K562 (cell line): Measurements from ENCODE around the gene NOTCH1. TPM values are rescaled to one million over a fixed set of nuclear protein-coding genes. Genes with fewer than 3 reads are reported as not detected.

Experiments
- ATAC-seq: fragments of 200-7000 bp; cut with Tn5 transposase; 3 replicates; pipeline ENCODE4 v1.9.1; 2020; ENCODE audit warnings: moderate library complexity
- BruUV-seq: library from RNA; stranded (reverse); fragments of 400-500 nt; replicated peaks from 2 replicates; lab custom pipeline; 2021; lab: Mats Ljungman, UMichigan
- CTCF ChIA-PET: fragments of 300-600 bp; formaldehyde crosslinking; extraction: SDS; loops from one replicate; lab custom pipeline; 2021; ENCODE audit warnings: low intra/inter-chr PET ratio; lab: Yijun Ruan, JAX
- POLR2A ChIA-PET: fragments of 300-600, 350-650 bp; sonication (Branson Sonifier 250); formaldehyde crosslinking; extraction: SDS; loops from one replicate; lab custom pipeline; 2021; ENCODE audit warnings: antibody characterized with exemption, inconsistent platforms; lab: Yijun Ruan, JAX
- DNase-seq, 4 experiments: peaks; one replicate each; pipeline versions ENCODE4 v3.0.0 to v3.0.0-alpha.2; 2011 to 2018; ENCODE audit warnings: low spot score in 3 of 4, mixed read lengths in 3 of 4; ENCODE audit errors: extremely low read depth in 1 of 4
- FAIRE-seq: peaks from 2 replicates; lab custom pipeline; 2011; peaks lifted over from hg19 to GRCh38; lab: Jason Lieb, UNC
- H2AFZ ChIP-seq: 2 replicates; pipeline ENCODE4 v1.6.0; 2011; ENCODE audit warnings: low read depth, low read length, control low read depth, inconsistent platforms
- H3K27ac ChIP-seq: fragments of 200-600 bp; 3 replicates; pipeline ENCODE4 v1.8.0; 2011; ENCODE audit warnings: low read depth, mild to moderate bottlenecking, control low read depth, inconsistent platforms, low read length, moderate library complexity, mixed read lengths; ENCODE audit errors: extremely low read depth
- H3K27me3 ChIP-seq, 2 experiments: fragments of 300-600 bp in 1 of 2; 2 replicates in 1 of 2; 3 replicates in 1 of 2; pipeline versions ENCODE4 v1.6.0 to v1.8.0; 2011; ENCODE audit warnings: inconsistent platforms in 2 of 2, low read length in 2 of 2, mild to moderate bottlenecking in 1 of 2, mixed read lengths in 1 of 2, moderate library complexity in 1 of 2; ENCODE audit not compliant: control insufficient read depth in 2 of 2, insufficient read depth in 2 of 2
- H3K36me3 ChIP-seq: fragments of 300-600 bp; 3 replicates; pipeline ENCODE4 v1.8.0; 2011; ENCODE audit warnings: mild to moderate bottlenecking, low read length, inconsistent platforms; ENCODE audit not compliant: control insufficient read depth, insufficient read depth
- H3K4me1 ChIP-seq, 2 experiments: fragments of 200-600 bp in 1 of 2; replicated peaks in 1 of 2; 2 replicates in 1 of 2; 3 replicates in 1 of 2; pipeline versions ENCODE4 v1.5.1 to v1.8.0; 2011; ENCODE audit warnings: inconsistent platforms in 2 of 2, low read length in 2 of 2, mild to moderate bottlenecking in 1 of 2, mixed read lengths in 1 of 2, moderate library complexity in 1 of 2; ENCODE audit not compliant: control insufficient read depth in 2 of 2, insufficient read depth in 2 of 2
- H3K4me2 ChIP-seq: 2 replicates; pipeline ENCODE4 v1.6.1; 2011; ENCODE audit warnings: low read length, control low read depth, inconsistent platforms, mixed read lengths; ENCODE audit not compliant: insufficient read depth
- H3K4me3 ChIP-seq: fragments of 200-600 bp; sonication (generic), shearing (Covaris generic); 2 replicates; pipeline ENCODE4 v1.5.1; 2016; ENCODE audit warnings: control low read depth, inconsistent platforms
- H3K79me2 ChIP-seq: fragments of 200-600 bp; 3 replicates; pipeline ENCODE4 v1.8.0; 2011; ENCODE audit warnings: low read length, inconsistent platforms; ENCODE audit not compliant: control insufficient read depth, insufficient read depth
- H3K9ac ChIP-seq, 2 experiments: 2 replicates each; pipeline versions ENCODE4 v1.6.0 to v1.6.1; 2011; ENCODE audit warnings: low read depth in 2 of 2, low read length in 2 of 2, control low read depth in 1 of 2, inconsistent platforms in 1 of 2, mild to moderate bottlenecking in 1 of 2, mixed read lengths in 1 of 2; ENCODE audit not compliant: insufficient read depth in 1 of 2
- H3K9me1 ChIP-seq: one replicate; pipeline ENCODE4 v1.6.0; 2011; ENCODE audit warnings: inconsistent platforms, mild to moderate bottlenecking, low read length, moderate library complexity; ENCODE audit not compliant: control insufficient read depth, insufficient read depth
- H3K9me3 ChIP-seq: replicated peaks from 2 replicates; pipeline ENCODE4 v1.5.1; 2011; ENCODE audit warnings: low read depth, low read length, inconsistent platforms; ENCODE audit not compliant: control insufficient read depth, insufficient read depth
- H4K20me1 ChIP-seq: replicated peaks from 2 replicates; pipeline ENCODE4 v1.6.1; 2011; ENCODE audit warnings: low read length, inconsistent platforms, mixed read lengths; ENCODE audit not compliant: control insufficient read depth, insufficient read depth
- ADNP ChIP-seq: fragments of 200-800 bp; sonication (Bioruptor generic); IDR thresholded peaks from 2 replicates; pipeline ENCODE4 v1.6.1; 2016; ENCODE audit warnings: missing genetic modification characterization, missing compliant biosample characterization
- L3MBTL2 ChIP-seq: fragments of 450-650 bp; IDR thresholded peaks from 2 replicates; pipeline ENCODE4 v1.6.1; 2016; ENCODE audit warnings: mild to moderate bottlenecking, moderate library complexity
- NR0B1 ChIP-seq: fragments of 450-650 bp; IDR thresholded peaks from one replicate; pipeline ENCODE4 v1.6.1; 2018; ENCODE audit warnings: mild to moderate bottlenecking, moderate library complexity; ENCODE audit not compliant: partially characterized antibody
- POLR2AphosphoS2 ChIP-seq: IDR thresholded peaks from 2 replicates; pipeline ENCODE4 v1.6.1; 2012; ENCODE audit warnings: low read length, improper control_type of control experiment
- POLR2G ChIP-seq: fragments of 200-400 bp; formaldehyde crosslinking; IDR thresholded peaks from 2 replicates; pipeline ENCODE4 v1.6.1; 2017; ENCODE audit warnings: low read depth, mild to moderate bottlenecking, antibody characterized with exemption, low read length, moderate library complexity
- SIRT6 ChIP-seq: IDR thresholded peaks from one replicate; pipeline ENCODE4 v1.6.1; 2012; ENCODE audit warnings: low read depth, mild to moderate bottlenecking, control low read depth, inconsistent platforms, low read length, moderate library complexity
- SNIP1 ChIP-seq: fragments of 450-650 bp; IDR thresholded peaks from 2 replicates; pipeline ENCODE4 v1.7.1; 2017; ENCODE audit warnings: low read depth, mild to moderate bottlenecking
- ZNF318 ChIP-seq, 2 experiments: fragments of 450-650 bp; IDR thresholded peaks; 2 replicates each; pipeline ENCODE4 v1.6.1; 2016; ENCODE audit warnings: mild to moderate bottlenecking in 2 of 2, borderline replicate concordance in 1 of 2, low read depth in 1 of 2, moderate library complexity in 1 of 2
- ZNF41 ChIP-seq: fragments of 250-450 bp; sonication (Bioruptor Pico); conservative IDR thresholded peaks from 2 replicates; pipeline ENCODE4 v1.4.0; 2020; ENCODE audit warnings: mild to moderate bottlenecking
- WGBS: fragments of 100-300 bp; shearing (Covaris generic); methylation state at CpG from one replicate; pipeline ENCODE4 v1.1.6; 2016; ENCODE audit warnings: low coverage, mixed read lengths; ENCODE audit not compliant: insufficient coverage; ENCODE audit errors: missing lambda C conversion rate; 5-methylcytosine and 5-hydroxymethylcytosine counted together
- in situ Hi-C: fragments of 300-500 bp; cut with MboI; formaldehyde crosslinking; loops from 4 replicates; pipeline ENCODE4 v1.15.0; 2018; ENCODE audit warnings: inconsistent platforms, mixed read lengths
- intact Hi-C: fragments of 100-400 bp; cut with micrococcal nuclease; formaldehyde crosslinking; loops from 2 replicates; pipeline ENCODE4 v1.14.2; 2022
- polyA plus RNA-seq, 8 experiments: library from polyadenylated mRNA; depleted of rRNA in 4 of 8; stranded (reverse) in 5 of 8; unstranded in 3 of 8; fragments of >200 nt; fragmentation: Nextera tagmentation in 2 of 8; fragmentation: Illumina TruSeq in 1 of 8; extraction: Ambion mirVana in 2 of 8; extraction: Trizol in 1 of 8; gene quantifications; 2 replicates each; pipeline versions ENCODE4 v1.2.1 to v1.2.3, GENCODE V29; 2011 to 2014; ENCODE audit warnings: inconsistent platforms in 1 of 8, missing spikeins in 1 of 8
- total RNA-seq, 7 experiments: library from RNA; depleted of rRNA in 6 of 7; stranded (reverse); fragments of >200 nt in 6 of 7; fragmentation: Illumina TruSeq in 2 of 7; extraction: Trizol in 2 of 7; gene quantifications; 2 replicates each; pipeline versions ENCODE4 v1.2.1 to v1.2.3, GENCODE V29; 2011 to 2021; ENCODE audit warnings: low replicate concordance in 1 of 7

The NOTCH1 gene
- total and polyA plus RNA-seq, 9 of the 15 experiments (the other 6 are each of a cell fraction or from before 2014, with no cell fraction given): 0.03 to 31.4 (median 2.3) TPM

DNA sequence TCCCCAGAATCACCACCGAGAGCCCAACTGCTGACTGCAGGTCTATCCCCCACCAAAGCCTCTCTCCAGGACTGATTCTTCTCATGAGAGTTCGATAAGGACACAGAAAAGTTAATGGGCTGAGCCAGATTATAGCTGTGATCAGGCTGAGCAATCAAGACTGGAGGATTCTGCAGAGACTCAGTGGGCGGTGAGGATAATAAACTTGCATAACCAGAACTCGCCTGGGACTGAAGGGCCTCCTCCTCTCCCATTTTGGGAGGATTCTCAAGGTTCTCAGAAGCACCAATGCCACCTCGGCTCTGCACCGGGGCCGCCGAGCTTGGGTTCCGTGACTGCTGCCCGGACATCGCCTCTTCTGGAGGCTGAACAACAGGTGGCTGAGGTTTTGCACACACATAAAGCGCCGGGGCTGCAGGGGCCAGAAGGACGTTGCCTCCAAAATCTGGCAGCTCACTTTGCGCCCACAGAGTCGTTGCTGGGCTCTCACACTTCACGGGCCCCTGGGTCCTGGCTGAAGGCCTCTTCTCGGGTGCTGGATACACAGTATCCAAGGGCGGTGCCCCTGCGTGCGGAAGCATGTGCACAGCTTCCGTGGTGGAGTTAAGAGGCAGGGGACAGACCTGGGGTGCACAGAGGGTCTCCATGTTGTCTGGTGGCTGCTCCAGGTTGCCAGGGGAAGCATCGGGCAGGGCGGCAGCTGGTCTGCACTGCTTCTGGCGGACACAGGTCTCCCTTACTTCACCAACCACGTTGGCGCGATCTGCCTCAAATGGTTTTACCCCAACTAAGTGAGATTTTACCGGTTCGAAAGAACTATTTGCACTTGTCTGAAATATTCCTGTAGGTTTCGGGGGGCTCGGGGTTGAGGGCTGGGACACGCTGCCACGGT lies 70.6 kb downstream of the NOTCH1 start:
- Histone ChIP-seq H3K27me3 (no peaks in the 10 kb centered on the region), H3K79me2 (peaks cover 75% of the 10 kb centered on the region), H3K4me2 (no peak overlapping the region), H2AFZ (no peak overlapping the region), H3K9me3 (no peaks in the 10 kb centered on the region), H4K20me1 (peaks cover 53% of the 10 kb centered on the region), H3K4me1 (peaks cover 4 to 16% of the 10 kb centered on the region in 2 experiments; a peak in 4 of 5 replicates), H3K9ac (peak overlapping the region in 1 of 2 experiments; percentile 1; a peak in 1 of 4 replicates), H3K27ac (no peak overlapping the region), H3K4me3 (no peak overlapping the region), H3K36me3 (peaks cover 97% of the 10 kb centered on the region), H3K9me1 (peaks cover 5% of the 10 kb centered on the region)
- DNase-seq (no peak), ATAC-seq (peak; percentile 6), FAIRE-seq (no peak)
- BruUV-seq: no TSS peak
- intact Hi-C loops (no loop called here), in situ Hi-C loops (no loop called here)
- CTCF ChIA-PET: no interaction called here
- 94% methylated on average over 34 of the region's 34 CpGs for WGBS
- POLR2A ChIA-PET: interaction anchor here (0.6 to 3.0 kb wide), 8 partner anchors 8 to 1256 kb away, joined by 3 to 8 read pairs (median 4); no protein-coding TSS in a partner anchor
- TF ChIP-seq POLR2AphosphoS2: 0 out of 2 replicates have a peak, but pooled peaks have one; percentile 45
- peak; percentile 83 for TF ChIP-seq POLR2G
- no peak for TF ChIP-seq ZNF318 (IDR thresholded peaks at IDR 0.05; ENCODE audit: borderline replicate concordance in 1 of 2, low read depth in 1 of 2)
- TF ChIP-seq ZNF41 (CRISPR knock-in tag): no peak
- TF ChIP-seq SNIP1: no peak
- TF ChIP-seq L3MBTL2: no peak
- no peak for TF ChIP-seq ADNP (tag)
- TF ChIP-seq NR0B1: no peak
- TF ChIP-seq SIRT6: no peak
